Hematopoietic multipotent progenitor cell treated with erythropoietin and hydrocortisone succinate and interleukin-3 and kit ligand, for 17 days (in vitro differentiated cells): ENCODE data around the gene ARPC4.
A peak's percentile ranks its signal among the peaks of the same experiment; 100 is the strongest.
"Not testable (repeated sequence)": the region's sequence is repeated elsewhere in the genome, so short reads cannot be mapped to it uniquely, and the experiment has no call there.

Experiments used
- DNase-seq: peaks from one replicate; pipeline ENCODE4 v3.0.0-alpha.2; 2015; ENCODE audit warnings: low spot score

Gene ARPC4

DNA sequence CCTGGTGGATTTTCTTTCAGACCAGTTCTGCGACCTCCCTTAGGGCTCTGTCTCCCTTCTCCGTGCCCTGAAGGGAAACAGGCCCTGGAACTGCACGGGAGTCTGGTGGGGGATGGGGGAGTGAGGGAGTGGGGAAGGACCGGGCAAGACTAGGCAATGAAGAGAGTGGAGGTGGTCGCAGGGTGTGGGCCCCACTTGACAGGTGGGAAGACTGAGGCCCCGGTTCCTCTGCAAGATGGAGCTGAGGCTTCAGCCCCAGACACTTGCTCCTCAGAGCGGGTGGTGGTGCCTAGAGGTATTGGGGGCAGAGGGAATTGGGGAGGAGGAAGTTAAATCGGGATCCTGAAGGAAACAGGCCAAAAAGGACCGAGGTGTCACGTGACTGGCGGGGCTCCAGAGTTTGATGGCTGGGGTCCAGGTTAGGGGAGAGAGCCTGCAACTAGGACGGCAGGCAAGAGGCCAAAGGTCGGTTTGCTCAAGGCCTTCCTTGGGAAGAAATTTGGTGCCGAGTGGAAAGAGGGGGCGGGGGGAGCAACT is 22.5 kb upstream of the ARPC4 start:
- DNase-seq, result no peak

GRCh38 chr3:9771007-9771406 is 21.9 kb upstream of the ARPC4 start:
- not testable (repeated sequence) for DNase-seq

GRCh38 chr3:9776896-9777693 is 15.8 kb upstream of the ARPC4 start:
- peak; percentile 21 for DNase-seq

- no peak for DNase-seq
Observed at GRCh38 chr3:9777694-9778021, 15.2 kb upstream of the ARPC4 start.

GRCh38 chr3:9778143-9779074 is 14.5 kb upstream of the ARPC4 start:
- no peak for DNase-seq

DNA sequence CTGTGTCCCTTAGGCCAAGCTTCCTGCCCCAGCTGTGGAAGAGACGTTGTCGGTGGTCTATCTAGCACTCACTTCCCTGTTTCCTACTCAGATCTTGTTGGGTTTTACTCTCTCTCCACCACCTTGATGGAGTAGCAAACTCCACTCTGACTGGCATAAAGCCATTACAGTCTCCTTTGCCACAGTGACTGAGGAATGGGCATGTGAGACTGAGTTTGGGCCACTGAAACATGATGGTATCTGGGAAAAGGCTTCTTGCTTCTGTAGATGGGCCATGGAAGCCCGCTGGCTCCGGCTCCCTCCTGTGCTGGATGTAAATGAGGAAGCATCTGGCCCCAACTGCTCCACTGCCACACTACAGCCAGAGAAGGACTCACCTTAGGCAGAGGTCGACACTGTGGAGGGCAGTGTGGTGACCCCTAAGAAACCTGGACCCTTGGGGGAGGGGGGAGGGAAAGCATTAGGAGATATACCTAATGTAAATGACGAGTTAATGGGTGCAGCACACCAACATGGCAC is 13.7 kb upstream of the ARPC4 start:
- DNase-seq, result no peak

GRCh38 chr3:9779721-9780457 is 13.0 kb upstream of the ARPC4 start:
- no peak for DNase-seq

DNA sequence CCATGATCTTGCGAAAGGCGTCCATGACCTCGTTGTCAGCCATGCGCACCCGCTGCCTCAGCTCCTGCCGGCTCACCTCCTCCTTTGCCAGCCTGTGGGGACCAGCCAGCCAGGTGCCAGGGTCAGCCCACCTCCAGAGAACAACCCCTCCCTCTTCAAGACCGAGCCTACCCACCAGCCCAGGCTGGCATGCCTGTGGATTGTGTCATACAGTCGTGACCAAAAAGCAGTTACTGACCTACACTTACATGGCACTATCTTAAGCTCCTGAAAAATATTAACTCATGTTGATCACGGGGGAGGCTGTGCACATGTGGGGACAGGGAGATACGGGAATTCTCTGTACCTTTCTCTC is 12.4 kb upstream of the ARPC4 start:
- no peak for DNase-seq

- no peak for DNase-seq
Observed at GRCh38 chr3:9780910-9781309, 12.0 kb upstream of the ARPC4 start.

DNA sequence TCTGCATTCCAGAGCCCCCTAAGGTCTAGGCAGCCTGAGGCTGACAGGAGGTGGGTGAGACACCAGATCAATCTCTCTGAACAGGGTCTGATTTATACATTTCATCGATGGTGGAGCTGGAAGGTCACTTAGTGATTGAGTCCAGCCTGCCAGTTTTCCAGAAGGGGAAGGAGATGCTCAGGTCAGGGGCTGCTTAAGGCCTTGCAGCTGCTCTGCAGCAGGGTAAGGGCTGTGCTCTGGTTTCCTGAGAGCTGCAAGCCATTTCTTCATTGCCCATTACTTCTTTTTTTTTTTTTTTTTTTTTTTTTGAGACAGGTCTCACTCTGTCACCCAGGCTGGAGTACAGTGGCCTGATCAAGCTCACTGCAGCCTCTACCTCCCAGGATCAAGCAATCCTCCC is 11.3 kb upstream of the ARPC4 start:
- DNase-seq, result no peak

DNA sequence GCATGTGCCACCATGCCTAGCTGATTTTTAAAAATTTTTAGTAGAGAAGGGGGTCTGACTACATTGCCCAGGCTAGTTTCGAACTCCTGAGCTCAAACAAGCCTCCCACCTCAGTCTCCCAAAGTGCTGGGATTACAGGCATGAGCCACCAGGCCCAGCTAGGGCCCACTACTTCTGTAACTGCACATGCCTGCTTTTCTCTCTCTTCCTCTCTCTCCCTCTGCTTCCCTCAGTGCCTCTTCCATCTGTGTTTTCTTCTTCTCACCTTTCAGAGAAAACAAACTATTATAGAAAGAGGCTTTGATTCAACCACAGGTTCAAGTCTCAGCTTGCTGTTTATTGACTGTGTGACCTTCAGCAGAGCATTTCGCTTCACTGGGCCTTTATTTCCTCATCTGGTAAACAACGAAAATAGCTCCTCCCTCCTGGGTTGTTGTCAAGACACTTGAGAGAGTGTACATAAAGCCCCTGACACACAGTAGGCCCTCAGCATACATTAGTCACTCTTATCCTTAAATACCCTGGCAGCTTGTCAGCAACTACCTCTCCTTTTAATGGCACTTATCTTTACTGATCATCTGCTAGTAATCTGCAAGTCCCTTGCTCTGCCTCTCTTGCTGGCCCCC is 10.8 kb upstream of the ARPC4 start:
- DNase-seq, result no peak

DNA sequence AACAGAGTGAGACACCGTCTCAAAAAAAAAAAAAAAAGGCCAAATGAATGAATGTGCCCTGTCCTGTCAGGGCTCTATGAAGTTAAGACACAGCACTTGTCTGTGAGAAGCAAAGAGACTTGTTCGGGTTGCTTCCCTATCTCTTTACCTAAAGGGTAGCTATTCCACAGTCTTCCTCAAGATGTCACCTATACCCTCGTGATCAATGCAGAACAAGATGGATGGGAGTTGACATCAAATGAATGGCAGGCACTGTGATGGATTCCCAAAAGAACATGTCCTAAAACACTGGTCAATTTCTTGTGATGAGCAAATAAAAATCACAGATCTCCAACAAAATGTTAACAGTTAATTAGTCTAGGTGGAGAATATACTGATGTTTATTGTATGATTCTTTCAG is 10.1 kb upstream of the ARPC4 start:
- DNase-seq, result peak; percentile 44

DNA sequence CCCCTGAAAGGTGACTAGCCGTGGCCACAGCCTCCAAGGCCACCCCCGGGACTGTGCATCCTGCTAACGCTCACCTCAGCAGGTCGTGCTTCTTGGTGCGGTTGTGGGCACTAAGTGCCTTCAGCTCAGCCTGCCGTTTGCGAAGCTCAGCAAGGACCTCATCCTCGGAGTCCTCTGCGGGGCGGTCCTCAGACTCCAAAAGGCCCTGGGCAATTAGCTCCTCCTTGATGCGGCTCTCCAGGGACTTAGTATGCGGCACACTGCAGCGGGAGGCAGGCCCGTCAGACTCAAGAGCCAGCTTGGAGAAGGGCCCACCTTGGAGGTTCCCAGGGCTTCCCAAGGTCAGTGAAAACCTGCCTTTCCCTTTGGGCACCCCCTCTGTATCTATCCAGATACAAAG is 8.9 kb upstream of the ARPC4 start:
- no peak for DNase-seq

DNA sequence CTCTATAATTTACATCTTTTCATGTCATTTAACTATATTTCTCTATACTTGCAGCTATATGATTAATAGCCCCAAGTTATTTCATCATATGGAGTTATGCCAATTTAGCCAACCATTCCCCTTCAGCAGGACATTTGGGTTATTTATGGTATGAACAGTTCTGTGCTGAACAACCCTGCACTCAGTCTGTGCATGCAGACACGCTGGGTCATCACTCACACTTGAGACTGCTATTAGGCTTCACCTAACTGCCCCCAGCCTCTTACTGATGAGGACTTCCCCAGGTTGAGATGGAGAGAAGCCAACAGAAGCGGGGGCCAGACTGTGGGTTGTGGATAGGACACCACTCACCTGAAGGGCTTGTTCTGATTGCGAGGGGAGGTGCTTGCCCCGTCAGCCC is 7.9 kb upstream of the ARPC4 start:
- no peak for DNase-seq

GRCh38 chr3:9785602-9786001 is 7.3 kb upstream of the ARPC4 start:
- no peak for DNase-seq

DNA sequence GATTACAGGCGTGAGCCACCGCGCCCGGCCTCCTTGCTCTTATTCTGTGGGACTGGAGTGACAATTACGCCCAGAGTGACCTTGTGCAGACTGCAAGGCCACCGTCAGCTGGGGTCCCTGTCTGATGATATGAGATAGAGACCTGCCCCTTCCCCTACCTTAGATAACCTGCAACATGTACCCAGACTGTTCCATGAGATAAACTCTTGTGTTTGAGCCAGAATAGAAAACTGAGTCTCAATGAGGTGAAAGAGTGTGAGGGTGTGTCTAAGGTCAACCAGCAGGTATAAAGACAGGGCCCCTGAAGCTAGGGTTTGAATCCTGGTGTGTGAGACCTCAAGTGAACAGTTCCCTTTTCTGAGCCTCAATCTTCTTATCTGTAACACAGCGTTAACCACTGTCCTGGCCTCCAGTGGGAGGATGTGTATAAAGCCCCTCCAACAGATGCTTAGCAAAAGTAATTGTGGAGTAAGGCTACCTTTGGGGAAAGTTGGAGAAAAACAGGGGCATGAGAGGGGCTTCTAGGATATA is 6.6 kb upstream of the ARPC4 start:
- no peak for DNase-seq

DNA sequence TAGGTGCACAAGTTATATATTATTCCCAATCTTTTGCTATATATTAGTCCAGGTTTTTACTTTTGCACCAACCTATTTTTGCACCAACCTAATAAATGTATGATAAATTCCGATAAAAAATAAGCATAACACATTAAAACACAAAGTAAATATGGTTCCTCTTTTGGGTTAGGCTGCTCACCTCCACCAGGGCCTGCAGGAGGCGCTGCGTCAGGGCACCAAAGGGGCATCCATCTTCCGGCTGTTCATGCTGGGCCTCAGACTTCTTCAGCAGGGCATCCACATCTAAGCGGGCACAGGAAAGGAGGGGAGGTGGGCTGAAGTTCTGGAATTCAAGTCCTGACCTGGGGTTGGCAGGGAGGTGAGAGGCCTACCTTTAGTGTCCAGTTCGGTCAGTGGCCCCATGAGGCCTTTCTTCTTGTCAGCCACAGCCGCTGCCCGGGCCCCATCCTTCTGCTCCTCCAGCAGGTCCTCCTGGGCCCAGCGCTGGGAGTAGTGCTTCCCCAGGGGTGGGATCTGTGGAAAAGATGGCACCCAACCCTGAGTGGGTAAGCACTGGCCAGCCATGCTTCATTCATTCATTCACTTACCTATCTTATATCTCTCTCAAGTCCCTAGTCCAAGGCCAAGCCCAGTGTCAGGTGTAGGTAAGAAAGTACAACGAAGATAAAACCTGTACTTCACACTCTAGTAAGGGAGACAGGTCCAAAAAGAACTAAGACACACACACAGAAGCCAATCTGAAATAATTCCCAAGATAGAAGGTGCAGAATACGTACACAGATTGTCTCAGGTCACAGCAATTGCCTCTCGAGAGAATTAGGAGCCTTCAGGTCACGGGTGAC is 5.8 kb upstream of the ARPC4 start:
- no peak for DNase-seq

GRCh38 chr3:9787714-9788113 is 5.2 kb upstream of the ARPC4 start:
- DNase-seq, result no peak

- DNase-seq, result no peak
Observed at GRCh38 chr3:9791127-9791526, 1.8 kb upstream of the ARPC4 start.

DNA sequence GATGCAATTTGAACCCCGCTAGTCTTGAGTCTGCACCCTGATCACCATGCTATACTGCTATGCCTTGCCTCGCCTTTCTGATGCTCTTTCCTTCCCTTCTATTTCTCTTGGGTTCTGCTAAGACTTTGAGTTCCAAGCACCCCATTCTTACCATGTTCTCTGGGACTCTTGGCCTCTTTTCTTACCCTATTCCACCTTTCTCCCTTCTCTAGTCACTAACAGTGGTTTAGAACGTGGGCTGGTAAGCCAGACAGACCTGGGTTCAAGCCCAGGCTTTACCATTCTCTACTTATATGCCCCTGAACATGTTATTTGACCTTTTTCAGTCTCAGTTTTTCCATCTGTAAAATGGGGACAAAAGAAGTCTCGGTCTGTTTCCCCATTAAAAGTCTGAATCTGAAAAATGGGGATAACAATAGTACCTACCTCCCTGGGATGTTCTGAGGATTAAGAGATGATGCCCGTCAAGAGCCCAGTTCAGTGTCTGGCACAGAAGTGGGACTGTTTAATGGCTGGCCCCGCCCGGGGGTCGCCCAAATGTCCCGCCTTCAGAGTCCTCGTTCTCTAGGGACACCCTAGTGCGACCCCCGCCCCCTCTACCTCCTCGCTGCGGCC is 985 bp upstream of the ARPC4 start:
- DNase-seq, result no peak
